Aorta (tissue), 5 donors: ENCODE measurements around the gene ACSS3. TPM values are rescaled to one million over a fixed set of nuclear protein-coding genes. Genes with fewer than 3 reads are reported as not detected.
A peak's percentile ranks its signal among the peaks of the same experiment; 100 is the strongest.

ENCODE experiments used
- ATAC-seq: fragments of 200-7000 bp; cut with Tn5 transposase; one replicate; pipeline ENCODE4 v1.9.1; 2022; ENCODE audit warnings: moderate library complexity; ENCODE audit not compliant: low FRiP score
- DNase-seq, 2 donors: peaks; one replicate each; pipeline ENCODE4 v3.0.0-alpha.2; 2020
- H3K27ac ChIP-seq, 2 donors: one replicate each; pipeline ENCODE4 v1.5.1; 2013; ENCODE audit warnings: low read length in 2 of 2, mild to moderate bottlenecking in 2 of 2, moderate library complexity in 2 of 2, control low read depth in 1 of 2, inconsistent platforms in 1 of 2, low read depth in 1 of 2
- H3K27me3 ChIP-seq, 2 donors: one replicate each; pipeline ENCODE4 v1.6.1; 2013; ENCODE audit warnings: control low read depth in 1 of 2, low read length in 1 of 2, mild to moderate bottlenecking in 1 of 2, moderate library complexity in 1 of 2; ENCODE audit not compliant: insufficient read depth in 2 of 2, control insufficient read depth in 1 of 2
- H3K36me3 ChIP-seq, 2 donors: one replicate each; pipeline ENCODE4 v1.6.1; 2013; ENCODE audit warnings: control low read depth in 1 of 2, low read length in 1 of 2, mild to moderate bottlenecking in 1 of 2; ENCODE audit not compliant: insufficient read depth in 2 of 2, control insufficient read depth in 1 of 2
- H3K4me1 ChIP-seq, 2 donors: one replicate each; pipeline ENCODE4 v1.6.1; 2013; ENCODE audit warnings: low read length in 2 of 2, control low read depth in 1 of 2, mild to moderate bottlenecking in 1 of 2, moderate library complexity in 1 of 2; ENCODE audit not compliant: insufficient read depth in 2 of 2, control insufficient read depth in 1 of 2
- H3K4me3 ChIP-seq, 2 donors: one replicate each; pipeline ENCODE4 v1.5.1; 2013; ENCODE audit warnings: low read length in 2 of 2, control low read depth in 1 of 2, mild to moderate bottlenecking in 1 of 2
- H3K9me3 ChIP-seq: one replicate; pipeline ENCODE4 v1.6.1; 2013; ENCODE audit warnings: mild to moderate bottlenecking, low read length; ENCODE audit not compliant: control insufficient read depth
- WGBS, 2 donors: extraction: QIAGEN DNeasy Blood & Tissue Kit; methylation state at CpG; one replicate each; pipeline ENCODE4 v1.1.7; 2013; 5-methylcytosine and 5-hydroxymethylcytosine counted together
- intact Hi-C, 2 donors: fragments of 100-400 bp; cut with DNase I; formaldehyde crosslinking; loops; one replicate each; pipeline versions ENCODE4 v1.14.2 to v1.15.0; 2022
- polyA plus RNA-seq, 2 donors: library from polyadenylated mRNA; stranded (reverse); fragments of 200-250 nt; gene quantifications; one replicate each; pipeline ENCODE4 v1.2.3, GENCODE V29; 2013
- total RNA-seq, 2 donors: library from RNA; stranded (reverse); fragmentation: NEBNext Ultra II Directional; extraction: Animal tissue kit (Norgen Biotek cat#: 25700); gene quantifications; one replicate each; pipeline ENCODE4 v1.2.1, GENCODE V29; 2021
- donor health status: healthy with polysubstance abuse.
- donor health status: Bipolar disorder and iron deficiency.
- donor health status: DM: no; HTN: no; CAD: no.
- donor health status: DM: no; HTN: no; CAD: no.
- donor health status: DM: yes; HTN: yes; CAD: no.

The ACSS3 gene
- total and polyA plus RNA-seq, 4 donors: 6.4 to 24.6 (median 14.3) TPM

- peak; percentile 69 for ATAC-seq
- Histone ChIP-seq H3K4me3 (peak overlapping the region; percentile 71 to 83), H3K27me3 (no peaks in the 10 kb centered on the region), H3K27ac (peak overlapping the region; percentile 52 to 78), H3K4me1 (peaks cover 2 to 3% of the 10 kb centered on the region in 2 donors), H3K36me3 (no peaks in the 10 kb centered on the region), H3K9me3 (no peaks in the 10 kb centered on the region)
- DNase-seq: peak in 1 of 2 donors; percentile 59
- WGBS, 2 donors: 4 to 5% methylated on average over 10 of the region's 10 CpGs
- intact Hi-C loops: no loop called here
Observed at GRCh38 chr12:81078469-81079196, 754 bp downstream of the ACSS3 start.

- H3K36me3 ChIP-seq: no peaks in the 10 kb centered on the region
- peak; percentile 20 for ATAC-seq
- H3K4me1 ChIP-seq: peaks cover 2 to 3% of the 10 kb centered on the region in 2 donors
- intact Hi-C loops: no loop called here
- no peak for DNase-seq
- 48 to 51% methylated on average over 2 of the region's 2 CpGs for WGBS, 2 donors
- peak overlapping the region; percentile 69 to 73 for H3K27ac ChIP-seq
- H3K27me3 ChIP-seq: no peaks in the 10 kb centered on the region
- H3K9me3 ChIP-seq: no peaks in the 10 kb centered on the region
- H3K4me3 ChIP-seq: peak overlapping the region; percentile 71 to 83
Observed at GRCh38 chr12:81079280-81080076, 1.6 kb downstream of the ACSS3 start.

- no peaks in the 10 kb centered on the region for H3K27me3 ChIP-seq
- H3K27ac ChIP-seq: peak overlapping the region in 1 of 2 donors; percentile 28
- H3K36me3 ChIP-seq: no peaks in the 10 kb centered on the region
- no peak for DNase-seq
- whole genome bisulfite sequencing, 2 donors: 5 to 7% methylated on average over 4 of the region's 4 CpGs
- H3K4me1 ChIP-seq: peaks cover 2 to 3% of the 10 kb centered on the region in 2 donors
- intact Hi-C loops: no loop called here
- no peaks in the 10 kb centered on the region for H3K9me3 ChIP-seq
- ATAC-seq: peak; percentile 52
- H3K4me3 ChIP-seq: peak overlapping the region in 1 of 2 donors; percentile 54
Observed at GRCh38 chr12:81080431-81080983, 2.6 kb downstream of the ACSS3 start.

- intact Hi-C loops: no loop called here
- Histone ChIP-seq H3K9me3 (no peaks in the 10 kb centered on the region), H3K36me3 (no peaks in the 10 kb centered on the region), H3K4me3 (no peak overlapping the region), H3K27ac (no peak overlapping the region), H3K27me3 (no peaks in the 10 kb centered on the region), H3K4me1 (peaks cover 0 to 3% of the 10 kb centered on the region in 2 donors)
- ATAC-seq (no peak), DNase-seq (no peak)
- WGBS, 2 donors: 61 to 75% methylated on average over 1 of the region's 1 CpG
Observed at GRCh38 chr12:81081726-81082125, 3.8 kb downstream of the ACSS3 start.

- intact Hi-C loops: no loop called here
- no peak for DNase-seq
- no peaks in the 10 kb centered on the region for H3K36me3 ChIP-seq
- H3K27me3 ChIP-seq: no peaks in the 10 kb centered on the region
- H3K4me1 ChIP-seq: peaks cover 0 to 3% of the 10 kb centered on the region in 2 donors
- no peak overlapping the region for H3K27ac ChIP-seq
- no peak overlapping the region for H3K4me3 ChIP-seq
- 94% methylated on average over 1 of the region's 1 CpG; no CpG with 5 or more reads in 1 of the 2 donors for WGBS, 2 donors
- H3K9me3 ChIP-seq: no peaks in the 10 kb centered on the region
- no peak for ATAC-seq
Observed at GRCh38 chr12:81083018-81083417, 5.1 kb downstream of the ACSS3 start.

GRCh38 chr12:81083906-81084513 lies 6.1 kb downstream of the ACSS3 start:
- Histone ChIP-seq H3K4me3 (no peak overlapping the region), H3K27me3 (no peaks in the 10 kb centered on the region), H3K4me1 (peaks cover 0 to 3% of the 10 kb centered on the region in 2 donors), H3K36me3 (no peaks in the 10 kb centered on the region), H3K9me3 (no peaks in the 10 kb centered on the region), H3K27ac (no peak overlapping the region)
- DNase-seq (no peak), ATAC-seq (no peak)
- 88 to 90% methylated on average over 7 of the region's 7 CpGs for WGBS, 2 donors
- intact Hi-C loops: no loop called here

- DNase-seq (no peak), ATAC-seq (no peak)
- 77 to 81% methylated on average over 1 of the region's 1 CpG for WGBS, 2 donors
- no peak overlapping the region for H3K4me3 ChIP-seq
- intact Hi-C loops: no loop called here
- H3K27ac ChIP-seq: no peak overlapping the region
- no peaks in the 10 kb centered on the region for H3K27me3 ChIP-seq
- H3K4me1 ChIP-seq: peaks cover 0 to 3% of the 10 kb centered on the region in 2 donors
- no peaks in the 10 kb centered on the region for H3K9me3 ChIP-seq
- H3K36me3 ChIP-seq: no peaks in the 10 kb centered on the region
Observed at GRCh38 chr12:81084811-81085350, 7.0 kb downstream of the ACSS3 start.

- WGBS, 2 donors: 78 to 88% methylated on average over 2 of the region's 2 CpGs
- no peaks in the 10 kb centered on the region for H3K36me3 ChIP-seq
- ATAC-seq (no peak), DNase-seq (no peak)
- H3K9me3 ChIP-seq: no peaks in the 10 kb centered on the region
- peaks cover 0 to 3% of the 10 kb centered on the region in 2 donors for H3K4me1 ChIP-seq
- H3K27me3 ChIP-seq: no peaks in the 10 kb centered on the region
- H3K4me3 ChIP-seq: no peak overlapping the region
- intact Hi-C loops: no loop called here
- H3K27ac ChIP-seq: no peak overlapping the region
Observed at GRCh38 chr12:81085832-81086231, 8.0 kb downstream of the ACSS3 start.
